ENCODE results near the gene FBXO33.
A peak's percentile ranks its signal among the peaks of the same experiment; 100 is the strongest.

The FBXO33 gene

GRCh38 chr14:39432619-39433451 lies 602 bp upstream of the FBXO33 start:
- peak; percentile 88 for DNase-seq (ENCODE audit: low read depth, low spot score)
- peak overlapping the region; percentile 74 for H3K4me3 ChIP-seq (ENCODE audit: low read depth, low read length)
- in situ Hi-C loops (cut with HindIII; ENCODE audit: low sequenced_read_pairs), result no loop called here
- TF ChIP-seq, protein P1, sequence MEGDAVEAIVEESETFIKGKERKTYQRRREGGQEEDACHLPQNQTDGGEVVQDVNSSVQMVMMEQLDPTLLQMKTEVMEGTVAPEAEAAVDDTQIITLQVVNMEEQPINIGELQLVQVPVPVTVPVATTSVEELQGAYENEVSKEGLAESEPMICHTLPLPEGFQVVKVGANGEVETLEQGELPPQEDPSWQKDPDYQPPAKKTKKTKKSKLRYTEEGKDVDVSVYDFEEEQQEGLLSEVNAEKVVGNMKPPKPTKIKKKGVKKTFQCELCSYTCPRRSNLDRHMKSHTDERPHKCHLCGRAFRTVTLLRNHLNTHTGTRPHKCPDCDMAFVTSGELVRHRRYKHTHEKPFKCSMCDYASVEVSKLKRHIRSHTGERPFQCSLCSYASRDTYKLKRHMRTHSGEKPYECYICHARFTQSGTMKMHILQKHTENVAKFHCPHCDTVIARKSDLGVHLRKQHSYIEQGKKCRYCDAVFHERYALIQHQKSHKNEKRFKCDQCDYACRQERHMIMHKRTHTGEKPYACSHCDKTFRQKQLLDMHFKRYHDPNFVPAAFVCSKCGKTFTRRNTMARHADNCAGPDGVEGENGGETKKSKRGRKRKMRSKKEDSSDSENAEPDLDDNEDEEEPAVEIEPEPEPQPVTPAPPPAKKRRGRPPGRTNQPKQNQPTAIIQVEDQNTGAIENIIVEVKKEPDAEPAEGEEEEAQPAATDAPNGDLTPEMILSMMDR (IDR thresholded peaks at IDR 0.05; ENCODE audit: low read depth, low read length), result peak; percentile 12

GRCh38 chr14:39431416-39432178 lies 636 bp downstream of the FBXO33 start:
- in situ Hi-C loops (cut with HindIII; ENCODE audit: low sequenced_read_pairs), result no loop called here
- TF ChIP-seq, protein P1 (IDR thresholded peaks at IDR 0.05; ENCODE audit: low read depth, low read length), result no peak
- H3K4me3 ChIP-seq (ENCODE audit: low read depth, low read length), result peak overlapping the region; percentile 88
- DNase-seq (ENCODE audit: low read depth, low spot score), result peak; percentile 29

- H3K4me3 ChIP-seq (ENCODE audit: low read depth, low read length), result peak overlapping the region; percentile 88
- in situ Hi-C loops (cut with HindIII; ENCODE audit: low sequenced_read_pairs), result no loop called here
- TF ChIP-seq, protein P1 (IDR thresholded peaks at IDR 0.05; ENCODE audit: low read depth, low read length), result no peak
- DNase-seq (ENCODE audit: low read depth, low spot score), result peak; percentile 17
These were observed 1.3 kb downstream of the FBXO33 start for GRCh38 chr14:39430762-39431415.

GRCh38 chr14:39428118-39428517 lies 4.1 kb downstream of the FBXO33 start:
- in situ Hi-C loops (cut with HindIII; ENCODE audit: low sequenced_read_pairs), result no loop called here
- H3K4me3 ChIP-seq (ENCODE audit: low read depth, low read length), result no peak overlapping the region
- DNase-seq (ENCODE audit: low read depth, low spot score), result no peak
- TF ChIP-seq, protein P1 (IDR thresholded peaks at IDR 0.05; ENCODE audit: low read depth, low read length), result no peak

DNA sequence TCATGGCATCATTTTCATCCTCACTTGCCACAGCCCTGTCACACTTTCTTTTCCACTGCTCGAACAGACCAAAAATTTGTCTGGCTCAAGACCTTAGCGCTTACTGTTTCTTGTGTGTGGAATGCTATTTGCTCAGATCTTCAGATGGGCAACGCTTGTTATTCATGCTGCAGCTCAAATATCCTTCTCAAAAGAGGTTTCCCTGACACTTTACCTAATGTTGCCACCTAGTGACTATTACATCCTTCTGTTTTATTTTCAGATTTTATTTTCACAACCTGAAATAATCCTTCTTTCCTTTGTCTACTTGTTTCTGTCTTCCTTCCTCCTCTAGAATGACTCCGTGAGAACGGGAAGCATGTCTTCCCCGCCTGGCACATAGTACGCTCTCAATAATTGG lies 5.6 kb downstream of the FBXO33 start:
- DNase-seq (ENCODE audit: low read depth, low spot score), result peak; percentile 73
- no peak overlapping the region for H3K4me3 ChIP-seq (ENCODE audit: low read depth, low read length)
- in situ Hi-C loops (cut with HindIII; ENCODE audit: low sequenced_read_pairs), result no loop called here
- TF ChIP-seq, protein P1 (IDR thresholded peaks at IDR 0.05; ENCODE audit: low read depth, low read length), result peak; percentile 28

- no peak overlapping the region for H3K4me3 ChIP-seq (ENCODE audit: low read depth, low read length)
- DNase-seq (ENCODE audit: low read depth, low spot score), result no peak
- TF ChIP-seq, protein P1 (IDR thresholded peaks at IDR 0.05; ENCODE audit: low read depth, low read length), result no peak
- in situ Hi-C loops (cut with HindIII; ENCODE audit: low sequenced_read_pairs), result no loop called here
These were observed 6.3 kb downstream of the FBXO33 start for GRCh38 chr14:39425947-39426346.

Data from astrocyte of the spinal cord (primary cell).